Measurements from ENCODE around the gene GCHFR. TPM values are rescaled to one million over a fixed set of nuclear protein-coding genes. Genes with fewer than 3 reads are reported as not detected.
A peak's percentile ranks its signal among the peaks of the same experiment; 100 is the strongest.

GCHFR gene
- total RNA-seq, 4 donors from 2014 or later: 81.7 to 286 (median 136) TPM

DNA sequence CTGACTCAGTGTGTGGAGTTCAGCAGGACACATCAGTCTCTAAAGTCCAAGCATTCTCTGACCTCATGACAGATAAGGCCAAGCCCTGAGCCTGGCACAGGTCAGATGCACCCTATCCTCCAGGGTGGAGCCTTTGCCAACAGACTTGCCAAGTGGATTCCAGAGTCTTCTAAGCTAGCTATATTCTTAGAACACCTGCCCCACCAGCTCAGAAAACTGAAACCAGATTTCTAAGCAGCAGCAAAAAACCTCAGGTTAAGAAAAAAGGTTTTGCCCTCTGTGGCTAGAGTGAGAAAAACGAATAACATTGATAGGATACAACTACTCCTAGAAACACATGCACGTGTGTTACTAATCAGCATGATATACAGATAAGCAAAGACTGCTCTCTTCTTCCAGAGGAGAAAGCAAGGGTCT is 20.4 kb upstream of the GCHFR start:
- Histone ChIP-seq H3K4me1 (peaks cover 0 to 27% (median 2%) of the 10 kb centered on the region in 4 donors), H3K27me3 (no peaks in the 10 kb centered on the region), H3K36me3 (peaks cover 0 to 78% (median 0%) of the 10 kb centered on the region in 3 donors), H3K9me3 (no peaks in the 10 kb centered on the region), H3K27ac (peak overlapping the region in 3 of 4 donors; percentile 52 to 85 (median 60)), H3K4me3 (no peak overlapping the region)
- TF ChIP-seq, protein P1, sequence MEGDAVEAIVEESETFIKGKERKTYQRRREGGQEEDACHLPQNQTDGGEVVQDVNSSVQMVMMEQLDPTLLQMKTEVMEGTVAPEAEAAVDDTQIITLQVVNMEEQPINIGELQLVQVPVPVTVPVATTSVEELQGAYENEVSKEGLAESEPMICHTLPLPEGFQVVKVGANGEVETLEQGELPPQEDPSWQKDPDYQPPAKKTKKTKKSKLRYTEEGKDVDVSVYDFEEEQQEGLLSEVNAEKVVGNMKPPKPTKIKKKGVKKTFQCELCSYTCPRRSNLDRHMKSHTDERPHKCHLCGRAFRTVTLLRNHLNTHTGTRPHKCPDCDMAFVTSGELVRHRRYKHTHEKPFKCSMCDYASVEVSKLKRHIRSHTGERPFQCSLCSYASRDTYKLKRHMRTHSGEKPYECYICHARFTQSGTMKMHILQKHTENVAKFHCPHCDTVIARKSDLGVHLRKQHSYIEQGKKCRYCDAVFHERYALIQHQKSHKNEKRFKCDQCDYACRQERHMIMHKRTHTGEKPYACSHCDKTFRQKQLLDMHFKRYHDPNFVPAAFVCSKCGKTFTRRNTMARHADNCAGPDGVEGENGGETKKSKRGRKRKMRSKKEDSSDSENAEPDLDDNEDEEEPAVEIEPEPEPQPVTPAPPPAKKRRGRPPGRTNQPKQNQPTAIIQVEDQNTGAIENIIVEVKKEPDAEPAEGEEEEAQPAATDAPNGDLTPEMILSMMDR (IDR thresholded peaks at IDR 0.05): no peak
- TF ChIP-seq POLR2A (IDR thresholded peaks at IDR 0.05): no peak
- peak in 2 of 3 donors; percentile 57 to 73 for DNase-seq

GRCh38 chr15:40743921-40744814 is 19.7 kb upstream of the GCHFR start:
- Histone ChIP-seq H3K36me3 (peaks cover 0 to 74% (median 0%) of the 10 kb centered on the region in 3 donors), H3K9me3 (no peaks in the 10 kb centered on the region), H3K27ac (peak overlapping the region in 3 of 4 donors; percentile 52 to 85 (median 60)), H3K4me1 (peaks cover 0 to 29% (median 2%) of the 10 kb centered on the region in 4 donors), H3K4me3 (no peak overlapping the region), H3K27me3 (no peaks in the 10 kb centered on the region)
- DNase-seq: peak in 2 of 3 donors; percentile 52 to 71
- no peak for TF ChIP-seq POLR2A (IDR thresholded peaks at IDR 0.05)
- TF ChIP-seq, protein P1 (IDR thresholded peaks at IDR 0.05): no peak

GRCh38 chr15:40744815-40745152 is 19.1 kb upstream of the GCHFR start:
- H3K27ac ChIP-seq: peak overlapping the region in 3 of 4 donors; percentile 52 to 85 (median 60)
- peaks cover 0 to 29% (median 2%) of the 10 kb centered on the region in 4 donors for H3K4me1 ChIP-seq
- H3K9me3 ChIP-seq: no peaks in the 10 kb centered on the region
- no peaks in the 10 kb centered on the region for H3K27me3 ChIP-seq
- no peak for DNase-seq
- H3K36me3 ChIP-seq: peaks cover 0 to 68% (median 0%) of the 10 kb centered on the region in 3 donors
- TF ChIP-seq POLR2A (IDR thresholded peaks at IDR 0.05): no peak
- TF ChIP-seq, protein P1 (IDR thresholded peaks at IDR 0.05): no peak
- no peak overlapping the region for H3K4me3 ChIP-seq

DNA sequence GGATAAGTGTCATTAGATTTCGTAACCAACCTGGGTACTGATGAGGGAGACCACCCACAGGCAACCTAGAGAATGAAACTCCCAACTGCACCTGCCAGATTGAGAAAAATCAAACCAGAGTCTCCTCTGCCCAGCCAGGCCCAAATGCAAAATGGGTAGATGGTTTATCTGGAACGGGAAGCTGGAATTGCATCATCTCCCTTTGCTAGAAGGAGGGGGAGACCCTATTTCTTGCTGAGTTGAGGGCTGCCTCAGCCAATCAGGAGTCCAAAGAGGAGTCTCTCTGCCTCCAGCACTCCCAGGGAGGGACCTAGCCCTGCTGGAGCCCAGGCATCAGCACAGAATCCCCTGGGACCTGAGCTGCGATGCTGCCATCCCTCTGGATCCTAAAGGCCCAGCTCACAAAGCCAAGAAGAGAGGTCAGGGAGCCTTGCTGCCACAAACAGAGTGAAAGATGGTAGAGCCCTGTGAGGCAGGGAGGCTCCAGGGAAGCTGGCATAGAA is 16.9 kb upstream of the GCHFR start:
- no peaks in the 10 kb centered on the region for H3K27me3 ChIP-seq
- TF ChIP-seq, protein P1 (IDR thresholded peaks at IDR 0.05): no peak
- TF ChIP-seq POLR2A (IDR thresholded peaks at IDR 0.05): no peak
- peaks cover 0 to 37% (median 2%) of the 10 kb centered on the region in 4 donors for H3K4me1 ChIP-seq
- peak overlapping the region in 1 of 4 donors; percentile 3 for H3K4me3 ChIP-seq
- DNase-seq: no peak
- H3K36me3 ChIP-seq: peaks cover 0 to 64% (median 0%) of the 10 kb centered on the region in 3 donors
- H3K27ac ChIP-seq: peak overlapping the region in 1 of 4 donors; percentile 81
- H3K9me3 ChIP-seq: no peaks in the 10 kb centered on the region

DNA sequence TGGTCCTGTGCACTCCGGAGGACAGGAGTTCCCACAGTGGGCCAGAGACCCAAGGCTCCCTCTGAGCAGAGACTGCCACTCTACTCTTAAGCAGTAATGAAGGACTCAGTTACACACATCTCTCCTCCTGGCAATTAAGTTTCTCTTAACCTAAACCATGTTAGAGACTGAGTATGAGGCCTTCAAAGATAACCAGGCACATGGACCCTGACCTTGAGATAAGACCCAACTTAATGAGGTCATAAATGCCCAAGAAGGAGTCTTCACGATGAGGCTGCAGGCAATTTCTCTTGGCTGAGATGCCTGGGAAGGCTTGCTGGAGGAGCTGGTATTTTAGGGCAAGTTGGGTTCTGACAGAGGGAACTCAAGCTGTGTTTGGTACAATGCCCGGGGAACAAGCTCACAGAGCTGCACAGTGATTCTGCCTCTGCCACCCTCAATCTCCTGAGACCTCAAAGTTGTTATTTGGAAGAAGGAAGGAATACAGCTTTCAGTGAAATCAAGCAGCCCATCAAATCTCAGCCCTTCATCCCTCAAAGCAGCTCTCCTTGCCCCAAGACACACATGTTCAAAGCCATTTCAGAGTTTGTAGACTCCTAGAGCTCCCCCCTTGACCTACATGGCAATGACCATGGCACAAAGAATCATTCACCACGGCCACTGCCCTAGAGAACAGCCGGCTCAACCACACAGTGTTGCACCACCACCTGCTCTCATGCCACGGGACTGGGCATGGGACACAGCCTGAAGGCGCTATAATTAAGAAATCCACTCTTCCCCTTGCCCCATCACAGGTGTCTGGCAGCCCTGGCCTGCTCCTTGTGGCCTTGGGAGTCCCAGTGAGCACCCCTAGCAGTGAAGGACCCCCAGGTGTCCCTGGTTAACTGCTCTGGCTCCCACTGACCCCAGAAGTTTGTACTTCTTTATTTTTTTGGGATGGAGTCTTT is 15.9 kb upstream of the GCHFR start:
- H3K4me3 ChIP-seq: no peak overlapping the region
- TF ChIP-seq POLR2A (IDR thresholded peaks at IDR 0.05): no peak
- TF ChIP-seq, protein P1 (IDR thresholded peaks at IDR 0.05): no peak
- no peaks in the 10 kb centered on the region for H3K27me3 ChIP-seq
- H3K27ac ChIP-seq: peak overlapping the region in 2 of 4 donors; percentile 32 to 81
- no peaks in the 10 kb centered on the region for H3K9me3 ChIP-seq
- peaks cover 0 to 59% (median 0%) of the 10 kb centered on the region in 3 donors for H3K36me3 ChIP-seq
- peaks cover 0 to 45% (median 2%) of the 10 kb centered on the region in 4 donors for H3K4me1 ChIP-seq
- peak in 1 of 3 donors; percentile 75 for DNase-seq

Data from Peyer's patch (tissue), 4 donors.